Neural progenitor cell (in vitro differentiated cells): ENCODE data around the gene NBDY. TPM values are rescaled to one million over a fixed set of nuclear protein-coding genes. Genes with fewer than 3 reads are reported as not detected.

Experiments
- DNase-seq: peaks from one replicate; pipeline ENCODE4 v3.0.0-alpha.2; 2016; ENCODE audit warnings: low spot score
- H2AFZ ChIP-seq: fragments of 200-600 bp; sonication (generic); replicated peaks from 2 replicates; pipeline ENCODE4 v1.6.1; 2016; ENCODE audit warnings: antibody characterized with exemption
- H3F3A ChIP-seq: fragments of 200-600 bp; sonication (generic); 2 replicates; pipeline ENCODE4 v1.6.1; 2016; ENCODE audit warnings: antibody characterized with exemption, low read depth
- H3K27ac ChIP-seq: fragments of 200-600 bp; sonication (generic); 2 replicates; pipeline ENCODE4 v1.5.1; 2016; ENCODE audit warnings: mild to moderate bottlenecking
- H3K27me3 ChIP-seq: fragments of 200-600 bp; sonication (generic); 2 replicates; pipeline ENCODE4 v1.6.1; 2016; ENCODE audit warnings: mild to moderate bottlenecking, moderate library complexity
- H3K36me3 ChIP-seq: fragments of 200-600 bp; sonication (generic); 2 replicates; pipeline ENCODE4 v1.5.1; 2016
- H3K4me1 ChIP-seq: fragments of 200-600 bp; sonication (generic); 2 replicates; pipeline ENCODE4 v1.6.1; 2016; ENCODE audit warnings: mixed run types
- H3K4me2 ChIP-seq: fragments of 200-600 bp; sonication (generic); 2 replicates; pipeline ENCODE4 v1.6.1; 2016
- H3K4me3 ChIP-seq: fragments of 200-600 bp; sonication (generic); 2 replicates; pipeline ENCODE4 v1.5.1; 2016
- H3K79me2 ChIP-seq: fragments of 200-600 bp; sonication (generic); 2 replicates; pipeline ENCODE4 v1.6.1; 2016; ENCODE audit warnings: low read depth
- H3K9ac ChIP-seq: fragments of 200-600 bp; sonication (generic); 2 replicates; pipeline ENCODE4 v1.6.1; 2016
- H3K9me3 ChIP-seq: fragments of 200-600 bp; sonication (generic); 2 replicates; pipeline ENCODE4 v1.5.1; 2016; ENCODE audit warnings: low read depth
- H4K20me1 ChIP-seq: fragments of 200-600 bp; sonication (generic); 2 replicates; pipeline ENCODE4 v1.6.1; 2016; ENCODE audit warnings: low read depth
- H3K27ac Mint-ChIP-seq: 3 replicates; pipeline ENCODE4 v1.8.0; 2021; ENCODE audit warnings: mixed read lengths
- H3K27me3 Mint-ChIP-seq: 2 replicates; pipeline ENCODE4 v1.8.0; 2022; ENCODE audit warnings: low read depth, mild to moderate bottlenecking, inconsistent platforms, moderate library complexity, mixed read lengths; ENCODE audit not compliant: insufficient read depth
- H3K36me3 Mint-ChIP-seq: 3 replicates; pipeline ENCODE4 v1.8.0; 2021; ENCODE audit warnings: mixed read lengths
- H3K4me1 Mint-ChIP-seq: 3 replicates; pipeline ENCODE4 v1.8.0; 2021; ENCODE audit warnings: mixed read lengths
- H3K4me3 Mint-ChIP-seq: 3 replicates; pipeline ENCODE4 v1.8.0; 2021; ENCODE audit warnings: mild to moderate bottlenecking, moderate library complexity, mixed read lengths
- H3K9me3 Mint-ChIP-seq: 3 replicates; pipeline ENCODE4 v1.8.0; 2020; ENCODE audit warnings: mixed read lengths
- EZH2 ChIP-seq: fragments of 200-600 bp; sonication (generic); IDR thresholded peaks from 2 replicates; pipeline ENCODE4 v1.6.1; 2017; ENCODE audit warnings: antibody characterized with exemption, mild to moderate bottlenecking, moderate library complexity
- EZH2phosphoT487 ChIP-seq: fragments of 200-600 bp; sonication (generic); IDR thresholded peaks from 2 replicates; pipeline ENCODE4 v1.6.1; 2017; ENCODE audit warnings: antibody characterized with exemption
- total RNA-seq: library from RNA; depleted of rRNA; stranded (reverse); fragments of >200 nt; gene quantifications from 2 replicates; pipeline ENCODE4 v1.2.3, GENCODE V29; 2015; ENCODE audit warnings: low replicate concordance
- TF ChIP-seq, protein P1 (sequence below): fragments of 200-600 bp; sonication (generic); IDR thresholded peaks from 2 replicates; pipeline ENCODE4 v1.5.1; 2017; ENCODE audit warnings: antibody characterized with exemption, mild to moderate bottlenecking

The NBDY gene
- total RNA-seq, 1 donor from 2014 or later: 12.2 TPM

DNA sequence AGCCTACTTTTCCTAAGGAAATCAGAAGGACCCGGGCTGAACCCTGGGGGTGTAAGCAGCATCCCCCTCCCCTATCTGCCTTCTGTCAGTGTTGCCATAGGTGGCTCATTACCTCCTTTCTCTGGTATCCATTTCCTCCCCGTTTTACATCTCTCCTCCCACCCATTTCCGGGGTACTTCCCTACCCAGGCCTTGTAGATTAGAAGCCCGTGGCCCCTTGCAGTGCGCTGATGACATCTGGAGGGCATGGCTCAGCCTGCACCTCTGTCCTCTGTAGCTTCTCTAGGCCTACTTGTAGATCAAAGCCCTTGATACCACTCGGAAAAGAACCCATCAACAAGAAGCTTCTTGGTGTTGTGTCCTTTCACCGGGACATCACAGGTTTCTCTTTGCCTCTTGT lies 71.8 kb downstream of the NBDY start:
- TF ChIP-seq, protein P1, sequence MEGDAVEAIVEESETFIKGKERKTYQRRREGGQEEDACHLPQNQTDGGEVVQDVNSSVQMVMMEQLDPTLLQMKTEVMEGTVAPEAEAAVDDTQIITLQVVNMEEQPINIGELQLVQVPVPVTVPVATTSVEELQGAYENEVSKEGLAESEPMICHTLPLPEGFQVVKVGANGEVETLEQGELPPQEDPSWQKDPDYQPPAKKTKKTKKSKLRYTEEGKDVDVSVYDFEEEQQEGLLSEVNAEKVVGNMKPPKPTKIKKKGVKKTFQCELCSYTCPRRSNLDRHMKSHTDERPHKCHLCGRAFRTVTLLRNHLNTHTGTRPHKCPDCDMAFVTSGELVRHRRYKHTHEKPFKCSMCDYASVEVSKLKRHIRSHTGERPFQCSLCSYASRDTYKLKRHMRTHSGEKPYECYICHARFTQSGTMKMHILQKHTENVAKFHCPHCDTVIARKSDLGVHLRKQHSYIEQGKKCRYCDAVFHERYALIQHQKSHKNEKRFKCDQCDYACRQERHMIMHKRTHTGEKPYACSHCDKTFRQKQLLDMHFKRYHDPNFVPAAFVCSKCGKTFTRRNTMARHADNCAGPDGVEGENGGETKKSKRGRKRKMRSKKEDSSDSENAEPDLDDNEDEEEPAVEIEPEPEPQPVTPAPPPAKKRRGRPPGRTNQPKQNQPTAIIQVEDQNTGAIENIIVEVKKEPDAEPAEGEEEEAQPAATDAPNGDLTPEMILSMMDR: peak; percentile 14
- TF ChIP-seq EZH2phosphoT487: no peak
- no peaks in the 10 kb centered on the region for H4K20me1 ChIP-seq
- Mint-ChIP-seq H3K27me3 (peaks cover 7% of the 10 kb centered on the region), H3K9me3 (peaks cover 16% of the 10 kb centered on the region), H3K27ac (no peak overlapping the region), H3K4me1 (peaks cover 4% of the 10 kb centered on the region), H3K4me3 (no peak overlapping the region), H3K36me3 (peaks cover 20% of the 10 kb centered on the region)
- H3K36me3 ChIP-seq: no peaks in the 10 kb centered on the region
- no peak overlapping the region for H3K9ac ChIP-seq
- peaks cover 13% of the 10 kb centered on the region for H3K4me1 ChIP-seq
- no peak overlapping the region for H3K27ac ChIP-seq
- peaks cover 13% of the 10 kb centered on the region for H3F3A ChIP-seq
- H2AFZ ChIP-seq: no peak overlapping the region
- no peaks in the 10 kb centered on the region for H3K27me3 ChIP-seq
- H3K79me2 ChIP-seq: peaks cover under 1% of the 10 kb centered on the region
- no peak overlapping the region for H3K4me3 ChIP-seq
- DNase-seq: no peak
- H3K9me3 ChIP-seq: no peaks in the 10 kb centered on the region
- no peak overlapping the region for H3K4me2 ChIP-seq

- no peak for DNase-seq
- Histone ChIP-seq H3K9ac (no peak overlapping the region), H2AFZ (no peak overlapping the region), H3K4me2 (no peak overlapping the region), H3K9me3 (no peaks in the 10 kb centered on the region), H4K20me1 (no peaks in the 10 kb centered on the region), H3K36me3 (no peaks in the 10 kb centered on the region), H3K4me3 (no peak overlapping the region), H3K79me2 (peaks cover 17% of the 10 kb centered on the region), H3K27ac (peak overlapping the region; percentile 81), H3F3A (peaks cover 13% of the 10 kb centered on the region), H3K4me1 (peaks cover 13% of the 10 kb centered on the region), H3K27me3 (no peaks in the 10 kb centered on the region)
- H3K27ac Mint-ChIP-seq: no peak overlapping the region
- peaks cover 4% of the 10 kb centered on the region for H3K4me1 Mint-ChIP-seq
- H3K36me3 Mint-ChIP-seq: peaks cover 24% of the 10 kb centered on the region
- H3K9me3 Mint-ChIP-seq: peaks cover 25% of the 10 kb centered on the region
- H3K27me3 Mint-ChIP-seq: peaks cover 7% of the 10 kb centered on the region
- TF ChIP-seq EZH2 (no peak), EZH2phosphoT487 (no peak)
- TF ChIP-seq, protein P1: no peak
- H3K4me3 Mint-ChIP-seq: no peak overlapping the region
Measured at GRCh38 chrX:56802428-56802827, 73.4 kb downstream of the NBDY start.

- H3K27me3 ChIP-seq: no peaks in the 10 kb centered on the region
- TF ChIP-seq, protein P1: peak; percentile 79
- TF ChIP-seq EZH2: no peak
- no peaks in the 10 kb centered on the region for H4K20me1 ChIP-seq
- H3K9me3 ChIP-seq: no peaks in the 10 kb centered on the region
- Mint-ChIP-seq H3K9me3 (peaks cover 27% of the 10 kb centered on the region), H3K4me1 (peaks cover 4% of the 10 kb centered on the region), H3K4me3 (no peak overlapping the region), H3K36me3 (peaks cover 22% of the 10 kb centered on the region), H3K27ac (no peak overlapping the region), H3K27me3 (peaks cover 7% of the 10 kb centered on the region)
- peak overlapping the region; percentile 66 for H2AFZ ChIP-seq
- peak overlapping the region; percentile 24 for H3K4me3 ChIP-seq
- H3K36me3 ChIP-seq: no peaks in the 10 kb centered on the region
- no peak overlapping the region for H3K9ac ChIP-seq
- peaks cover 13% of the 10 kb centered on the region for H3F3A ChIP-seq
- peaks cover 13% of the 10 kb centered on the region for H3K4me1 ChIP-seq
- peak overlapping the region; percentile 70 for H3K4me2 ChIP-seq
- peaks cover 22% of the 10 kb centered on the region for H3K79me2 ChIP-seq
- peak overlapping the region; percentile 81 for H3K27ac ChIP-seq
- DNase-seq: peak; percentile 87
Measured at GRCh38 chrX:56802921-56803849, 74.1 kb downstream of the NBDY start.
